Measurements from ENCODE around the gene PKNOX2.
"Not testable (repeated sequence)": the region's sequence is repeated elsewhere in the genome, so short reads cannot be mapped to it uniquely, and the experiment has no call there.

The PKNOX2 gene

GRCh38 chr11:125211191-125211947 lies 46.8 kb downstream of the PKNOX2 start:
- FAIRE-seq, result no peak

GRCh38 chr11:125211948-125212340 lies 47.4 kb downstream of the PKNOX2 start:
- no peak for FAIRE-seq

- no peak for FAIRE-seq
Observed at GRCh38 chr11:125214601-125215565, 50.3 kb downstream of the PKNOX2 start.

GRCh38 chr11:125215976-125216375 lies 51.4 kb downstream of the PKNOX2 start:
- FAIRE-seq, result no peak

- no peak for FAIRE-seq
Observed at GRCh38 chr11:125218336-125218735, 53.8 kb downstream of the PKNOX2 start.

GRCh38 chr11:125221461-125221860 lies 56.9 kb downstream of the PKNOX2 start:
- no peak for FAIRE-seq

- no peak for FAIRE-seq
Observed at GRCh38 chr11:125222494-125222893, 57.9 kb downstream of the PKNOX2 start.

- not testable (repeated sequence) for FAIRE-seq
Observed at GRCh38 chr11:125223161-125223560, 58.6 kb downstream of the PKNOX2 start.

- no peak for FAIRE-seq
Observed at GRCh38 chr11:125223901-125224361, 59.4 kb downstream of the PKNOX2 start.

- FAIRE-seq, result no peak
Observed at GRCh38 chr11:125224391-125225021, 60.0 kb downstream of the PKNOX2 start.

GRCh38 chr11:125225401-125225800 lies 60.9 kb downstream of the PKNOX2 start:
- FAIRE-seq, result no peak

- no peak for FAIRE-seq
Observed at GRCh38 chr11:125226031-125226430, 61.5 kb downstream of the PKNOX2 start.

GRCh38 chr11:125226706-125227105 lies 62.2 kb downstream of the PKNOX2 start:
- no peak for FAIRE-seq

- FAIRE-seq, result no peak
Observed at GRCh38 chr11:125227151-125227550, 62.6 kb downstream of the PKNOX2 start.

- no peak for FAIRE-seq
Observed at GRCh38 chr11:125228445-125228844, 63.9 kb downstream of the PKNOX2 start.

GRCh38 chr11:125228993-125229392 lies 64.4 kb downstream of the PKNOX2 start:
- no peak for FAIRE-seq

GRCh38 chr11:125229916-125230315 lies 65.4 kb downstream of the PKNOX2 start:
- FAIRE-seq, result no peak

GRCh38 chr11:125233116-125233515 lies 68.6 kb downstream of the PKNOX2 start:
- FAIRE-seq, result no peak

GRCh38 chr11:125233736-125234275 lies 69.3 kb downstream of the PKNOX2 start:
- FAIRE-seq, result no peak

GRCh38 chr11:125235071-125235471 lies 70.5 kb downstream of the PKNOX2 start:
- FAIRE-seq, result no peak

- FAIRE-seq, result no peak
Observed at GRCh38 chr11:125236072-125236825, 71.7 kb downstream of the PKNOX2 start.
